SH-SY5Y (cell line): Measurements from ENCODE around the gene CCDC32.

Source experiments
- GATA2 ChIP-seq: IDR thresholded peaks from 2 replicates; pipeline ENCODE4 v1.6.1; 2011; ENCODE audit warnings: mild to moderate bottlenecking, low read depth, low read length
- GATA3 ChIP-seq: IDR thresholded peaks from 2 replicates; pipeline ENCODE4 v1.6.1; 2011; ENCODE audit warnings: low read depth, mild to moderate bottlenecking, low read length, moderate library complexity

GRCh38 chr15:40543082-40543481, 21.8 kb downstream of the CCDC32 start:
- TF ChIP-seq GATA2 (no peak), GATA3 (no peak)
